Erythroblast (primary cell): ENCODE measurements around the gene MAGI1.

Source experiments
- GATA1 ChIP-seq: IDR thresholded peaks from 2 replicates; pipeline ENCODE4 v1.6.1; 2011; ENCODE audit warnings: low read depth, mild to moderate bottlenecking, control low read depth, low read length, moderate library complexity
- POLR2A ChIP-seq: IDR thresholded peaks from 2 replicates; pipeline ENCODE4 v1.6.1; 2011; ENCODE audit warnings: mild to moderate bottlenecking, low read length

- TF ChIP-seq POLR2A (no peak), GATA1 (no peak)
Observed at GRCh38 chr3:65843732-65844131, 195.0 kb downstream of the MAGI1 start.
